Measurements from ENCODE around the gene SUGCT. TPM values are rescaled to one million over a fixed set of nuclear protein-coding genes. Genes with fewer than 3 reads are reported as not detected.

The SUGCT gene
- total and polyA plus RNA-seq, 9 of the 15 experiments (the other 6 are each of a cell fraction or from before 2014, with no cell fraction given) = 0.58 to 2.5 (median 1.4) TPM

DNA sequence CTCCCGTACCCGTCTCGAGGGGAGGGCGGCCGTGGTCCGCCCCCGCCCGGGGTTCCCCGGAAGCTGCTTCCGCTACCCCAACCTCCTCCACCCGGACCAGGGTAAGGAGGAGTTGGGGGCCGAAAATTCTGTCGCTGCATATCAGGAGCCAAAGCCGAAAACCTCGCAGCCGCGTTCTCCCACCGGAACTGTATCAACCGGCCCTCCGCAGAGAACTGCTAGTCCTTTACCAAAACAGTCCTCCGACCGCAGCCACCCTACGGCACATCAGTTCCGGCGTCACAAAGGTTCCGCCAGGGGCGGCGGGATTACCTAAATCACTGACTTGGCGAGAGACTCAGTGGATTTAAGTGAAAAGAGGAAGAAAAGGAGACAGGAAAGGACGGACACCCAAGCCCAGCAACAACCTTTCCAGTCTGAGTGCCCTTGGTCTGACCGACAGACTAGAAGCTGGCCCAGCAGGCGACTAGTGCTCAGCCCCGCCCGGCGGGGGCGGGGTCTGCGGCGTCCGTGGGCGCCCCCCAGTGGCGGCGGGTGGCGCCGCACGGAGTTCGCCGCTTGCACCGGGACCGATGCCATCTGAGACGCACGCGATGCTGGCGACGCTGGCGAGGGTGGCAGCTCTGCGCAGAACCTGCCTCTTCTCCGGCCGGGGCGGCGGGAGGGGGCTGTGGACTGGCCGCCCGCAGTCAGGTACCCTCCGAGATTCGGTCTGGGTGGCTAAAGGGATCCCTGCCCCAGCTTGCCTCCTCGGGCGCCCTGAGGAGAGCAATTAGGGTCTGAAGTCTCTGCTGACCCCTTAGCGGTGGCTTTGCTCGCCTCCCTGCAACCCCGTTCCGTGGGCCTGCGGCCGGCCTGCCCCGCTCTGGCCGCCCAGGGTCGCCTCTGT is at the start of gene SUGCT, which contains the start of gene MPLKIP (continued):
- TF ChIP-seq, protein P1, sequence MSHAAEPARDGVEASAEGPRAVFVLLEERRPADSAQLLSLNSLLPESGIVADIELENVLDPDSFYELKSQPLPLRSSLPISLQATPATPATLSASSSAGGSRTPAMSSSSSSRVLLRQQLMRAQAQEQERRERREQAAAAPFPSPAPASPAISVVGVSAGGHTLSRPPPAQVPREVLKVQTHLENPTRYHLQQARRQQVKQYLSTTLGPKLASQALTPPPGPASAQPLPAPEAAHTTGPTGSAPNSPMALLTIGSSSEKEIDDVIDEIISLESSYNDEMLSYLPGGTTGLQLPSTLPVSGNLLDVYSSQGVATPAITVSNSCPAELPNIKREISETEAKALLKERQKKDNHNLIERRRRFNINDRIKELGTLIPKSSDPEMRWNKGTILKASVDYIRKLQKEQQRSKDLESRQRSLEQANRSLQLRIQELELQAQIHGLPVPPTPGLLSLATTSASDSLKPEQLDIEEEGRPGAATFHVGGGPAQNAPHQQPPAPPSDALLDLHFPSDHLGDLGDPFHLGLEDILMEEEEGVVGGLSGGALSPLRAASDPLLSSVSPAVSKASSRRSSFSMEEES (CRISPR knock-in tag; IDR thresholded peaks at IDR 0.05) = no peak
- TF ChIP-seq NR1H2 (CRISPR knock-in tag; IDR thresholded peaks at IDR 0.05) (no peak), RFX5 (IDR thresholded peaks at IDR 0.05; ENCODE audit: low read depth, low read length) (no peak), ZNF174 (CRISPR knock-in tag; IDR thresholded peaks at IDR 0.05) (no peak), HDAC1 (IDR thresholded peaks at IDR 0.05) (peak in 1 of 2 experiments; percentile 74; a peak in 2 of 4 replicates), ZC3H11A (IDR thresholded peaks at IDR 0.05; ENCODE audit: low read depth, low read length) (peak; percentile 81; the same call in 1 of the 2 replicates), ZNF830 (CRISPR knock-in tag; IDR thresholded peaks at IDR 0.05) (no peak), ZSCAN29 (IDR thresholded peaks at IDR 0.05) (no peak), NR2C2 (CRISPR knock-in tag; IDR thresholded peaks at IDR 0.05) (0 out of 2 replicates have a peak, but pooled peaks have one; percentile 47), NR2C2 (tag; IDR thresholded peaks at IDR 0.05) (peak; percentile 92), GTF2E2 (tag; IDR thresholded peaks at IDR 0.05) (peak; percentile 97), POLR2AphosphoS2 (IDR thresholded peaks at IDR 0.05; ENCODE audit: low read length) (no peak), RBM25 (IDR thresholded peaks at IDR 0.05; ENCODE audit: low read depth, low read length, severe bottlenecking) (peak; percentile 45), ZNF77 (CRISPR knock-in tag; IDR thresholded peaks at IDR 0.05) (no peak), EGR1 (conservative IDR thresholded peaks at IDR 0.05) (peak; percentile 47), TRIM28 (IDR thresholded peaks at IDR 0.05) (peak; percentile 75), CCAR2 (IDR thresholded peaks at IDR 0.05; ENCODE audit: low read depth, low read length) (no peak)
- TF ChIP-seq, protein P2, sequence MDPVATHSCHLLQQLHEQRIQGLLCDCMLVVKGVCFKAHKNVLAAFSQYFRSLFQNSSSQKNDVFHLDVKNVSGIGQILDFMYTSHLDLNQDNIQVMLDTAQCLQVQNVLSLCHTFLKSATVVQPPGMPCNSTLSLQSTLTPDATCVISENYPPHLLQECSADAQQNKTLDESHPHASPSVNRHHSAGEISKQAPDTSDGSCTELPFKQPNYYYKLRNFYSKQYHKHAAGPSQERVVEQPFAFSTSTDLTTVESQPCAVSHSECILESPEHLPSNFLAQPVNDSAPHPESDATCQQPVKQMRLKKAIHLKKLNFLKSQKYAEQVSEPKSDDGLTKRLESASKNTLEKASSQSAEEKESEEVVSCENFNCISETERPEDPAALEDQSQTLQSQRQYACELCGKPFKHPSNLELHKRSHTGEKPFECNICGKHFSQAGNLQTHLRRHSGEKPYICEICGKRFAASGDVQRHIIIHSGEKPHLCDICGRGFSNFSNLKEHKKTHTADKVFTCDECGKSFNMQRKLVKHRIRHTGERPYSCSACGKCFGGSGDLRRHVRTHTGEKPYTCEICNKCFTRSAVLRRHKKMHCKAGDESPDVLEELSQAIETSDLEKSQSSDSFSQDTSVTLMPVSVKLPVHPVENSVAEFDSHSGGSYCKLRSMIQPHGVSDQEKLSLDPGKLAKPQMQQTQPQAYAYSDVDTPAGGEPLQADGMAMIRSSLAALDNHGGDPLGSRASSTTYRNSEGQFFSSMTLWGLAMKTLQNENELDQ (CRISPR knock-in tag; IDR thresholded peaks at IDR 0.05; ENCODE audit: borderline replicate concordance) = peak; percentile 22; the same call in 1 of the 2 replicates
- TF ChIP-seq, protein P3, sequence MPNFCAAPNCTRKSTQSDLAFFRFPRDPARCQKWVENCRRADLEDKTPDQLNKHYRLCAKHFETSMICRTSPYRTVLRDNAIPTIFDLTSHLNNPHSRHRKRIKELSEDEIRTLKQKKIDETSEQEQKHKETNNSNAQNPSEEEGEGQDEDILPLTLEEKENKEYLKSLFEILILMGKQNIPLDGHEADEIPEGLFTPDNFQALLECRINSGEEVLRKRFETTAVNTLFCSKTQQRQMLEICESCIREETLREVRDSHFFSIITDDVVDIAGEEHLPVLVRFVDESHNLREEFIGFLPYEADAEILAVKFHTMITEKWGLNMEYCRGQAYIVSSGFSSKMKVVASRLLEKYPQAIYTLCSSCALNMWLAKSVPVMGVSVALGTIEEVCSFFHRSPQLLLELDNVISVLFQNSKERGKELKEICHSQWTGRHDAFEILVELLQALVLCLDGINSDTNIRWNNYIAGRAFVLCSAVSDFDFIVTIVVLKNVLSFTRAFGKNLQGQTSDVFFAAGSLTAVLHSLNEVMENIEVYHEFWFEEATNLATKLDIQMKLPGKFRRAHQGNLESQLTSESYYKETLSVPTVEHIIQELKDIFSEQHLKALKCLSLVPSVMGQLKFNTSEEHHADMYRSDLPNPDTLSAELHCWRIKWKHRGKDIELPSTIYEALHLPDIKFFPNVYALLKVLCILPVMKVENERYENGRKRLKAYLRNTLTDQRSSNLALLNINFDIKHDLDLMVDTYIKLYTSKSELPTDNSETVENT (CRISPR knock-in tag; IDR thresholded peaks at IDR 0.05) = no peak
- TF ChIP-seq, protein P4, sequence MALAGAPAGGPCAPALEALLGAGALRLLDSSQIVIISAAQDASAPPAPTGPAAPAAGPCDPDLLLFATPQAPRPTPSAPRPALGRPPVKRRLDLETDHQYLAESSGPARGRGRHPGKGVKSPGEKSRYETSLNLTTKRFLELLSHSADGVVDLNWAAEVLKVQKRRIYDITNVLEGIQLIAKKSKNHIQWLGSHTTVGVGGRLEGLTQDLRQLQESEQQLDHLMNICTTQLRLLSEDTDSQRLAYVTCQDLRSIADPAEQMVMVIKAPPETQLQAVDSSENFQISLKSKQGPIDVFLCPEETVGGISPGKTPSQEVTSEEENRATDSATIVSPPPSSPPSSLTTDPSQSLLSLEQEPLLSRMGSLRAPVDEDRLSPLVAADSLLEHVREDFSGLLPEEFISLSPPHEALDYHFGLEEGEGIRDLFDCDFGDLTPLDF (CRISPR knock-in tag; IDR thresholded peaks at IDR 0.05) = no peak

All from K562 (cell line).